Measurements from ENCODE around the gene CNTN5. TPM values are rescaled to one million over a fixed set of nuclear protein-coding genes. Genes with fewer than 3 reads are reported as not detected.

Gene CNTN5
- polyA plus RNA-seq, 1 donor from 2014 or later = 1.1 TPM

GRCh38 chr11:99368583-99368982, 347.8 kb downstream of the CNTN5 start:
- Histone ChIP-seq H3K27me3 (ENCODE audit: insufficient read depth, low read depth, low read length) (peaks cover 29% of the 10 kb centered on the region), H3K9ac (ENCODE audit: low read length) (no peak overlapping the region), H3F3A (ENCODE audit: insufficient read depth, low read length, poor library complexity, severe bottlenecking) (no peaks in the 10 kb centered on the region), H3K4me3 (ENCODE audit: low read length) (no peak overlapping the region), H2AFZ (ENCODE audit: low read depth, low read length) (no peak overlapping the region), H3K9me2 (ENCODE audit: insufficient read depth, low read length) (no peaks in the 10 kb centered on the region), H3K9me3 (ENCODE audit: low read length) (no peaks in the 10 kb centered on the region), H3K36me3 (ENCODE audit: insufficient read depth, low read length) (no peaks in the 10 kb centered on the region), H4K20me1 (ENCODE audit: insufficient read depth) (no peaks in the 10 kb centered on the region), H3K4me2 (ENCODE audit: low read length) (no peak overlapping the region), H3K79me2 (replicated peaks; ENCODE audit: insufficient read depth, low read length) (no peaks in the 10 kb centered on the region), H3K27ac (ENCODE audit: low read length) (no peak overlapping the region)
- no peak for TF ChIP-seq EP300 (conservative IDR thresholded peaks at IDR 0.05; ENCODE audit: poor library complexity, severe bottlenecking)
- TF ChIP-seq SMC3 (conservative IDR thresholded peaks at IDR 0.05; ENCODE audit: poor library complexity) = no peak
- TF ChIP-seq EZH2 (IDR thresholded peaks at IDR 0.05; ENCODE audit: borderline replicate concordance, insufficient read depth, low read length, poor library complexity, severe bottlenecking) = no peak
- TF ChIP-seq, protein P1, sequence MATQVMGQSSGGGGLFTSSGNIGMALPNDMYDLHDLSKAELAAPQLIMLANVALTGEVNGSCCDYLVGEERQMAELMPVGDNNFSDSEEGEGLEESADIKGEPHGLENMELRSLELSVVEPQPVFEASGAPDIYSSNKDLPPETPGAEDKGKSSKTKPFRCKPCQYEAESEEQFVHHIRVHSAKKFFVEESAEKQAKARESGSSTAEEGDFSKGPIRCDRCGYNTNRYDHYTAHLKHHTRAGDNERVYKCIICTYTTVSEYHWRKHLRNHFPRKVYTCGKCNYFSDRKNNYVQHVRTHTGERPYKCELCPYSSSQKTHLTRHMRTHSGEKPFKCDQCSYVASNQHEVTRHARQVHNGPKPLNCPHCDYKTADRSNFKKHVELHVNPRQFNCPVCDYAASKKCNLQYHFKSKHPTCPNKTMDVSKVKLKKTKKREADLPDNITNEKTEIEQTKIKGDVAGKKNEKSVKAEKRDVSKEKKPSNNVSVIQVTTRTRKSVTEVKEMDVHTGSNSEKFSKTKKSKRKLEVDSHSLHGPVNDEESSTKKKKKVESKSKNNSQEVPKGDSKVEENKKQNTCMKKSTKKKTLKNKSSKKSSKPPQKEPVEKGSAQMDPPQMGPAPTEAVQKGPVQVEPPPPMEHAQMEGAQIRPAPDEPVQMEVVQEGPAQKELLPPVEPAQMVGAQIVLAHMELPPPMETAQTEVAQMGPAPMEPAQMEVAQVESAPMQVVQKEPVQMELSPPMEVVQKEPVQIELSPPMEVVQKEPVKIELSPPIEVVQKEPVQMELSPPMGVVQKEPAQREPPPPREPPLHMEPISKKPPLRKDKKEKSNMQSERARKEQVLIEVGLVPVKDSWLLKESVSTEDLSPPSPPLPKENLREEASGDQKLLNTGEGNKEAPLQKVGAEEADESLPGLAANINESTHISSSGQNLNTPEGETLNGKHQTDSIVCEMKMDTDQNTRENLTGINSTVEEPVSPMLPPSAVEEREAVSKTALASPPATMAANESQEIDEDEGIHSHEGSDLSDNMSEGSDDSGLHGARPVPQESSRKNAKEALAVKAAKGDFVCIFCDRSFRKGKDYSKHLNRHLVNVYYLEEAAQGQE (IDR thresholded peaks at IDR 0.05; ENCODE audit: borderline replicate concordance) = no peak
- no peak for TF ChIP-seq TAF1 (IDR thresholded peaks at IDR 0.05; ENCODE audit: low read depth)
- TF ChIP-seq RAD21 (conservative IDR thresholded peaks at IDR 0.05) = no peak
- TF ChIP-seq, protein P2, sequence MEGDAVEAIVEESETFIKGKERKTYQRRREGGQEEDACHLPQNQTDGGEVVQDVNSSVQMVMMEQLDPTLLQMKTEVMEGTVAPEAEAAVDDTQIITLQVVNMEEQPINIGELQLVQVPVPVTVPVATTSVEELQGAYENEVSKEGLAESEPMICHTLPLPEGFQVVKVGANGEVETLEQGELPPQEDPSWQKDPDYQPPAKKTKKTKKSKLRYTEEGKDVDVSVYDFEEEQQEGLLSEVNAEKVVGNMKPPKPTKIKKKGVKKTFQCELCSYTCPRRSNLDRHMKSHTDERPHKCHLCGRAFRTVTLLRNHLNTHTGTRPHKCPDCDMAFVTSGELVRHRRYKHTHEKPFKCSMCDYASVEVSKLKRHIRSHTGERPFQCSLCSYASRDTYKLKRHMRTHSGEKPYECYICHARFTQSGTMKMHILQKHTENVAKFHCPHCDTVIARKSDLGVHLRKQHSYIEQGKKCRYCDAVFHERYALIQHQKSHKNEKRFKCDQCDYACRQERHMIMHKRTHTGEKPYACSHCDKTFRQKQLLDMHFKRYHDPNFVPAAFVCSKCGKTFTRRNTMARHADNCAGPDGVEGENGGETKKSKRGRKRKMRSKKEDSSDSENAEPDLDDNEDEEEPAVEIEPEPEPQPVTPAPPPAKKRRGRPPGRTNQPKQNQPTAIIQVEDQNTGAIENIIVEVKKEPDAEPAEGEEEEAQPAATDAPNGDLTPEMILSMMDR (IDR thresholded peaks at IDR 0.05; ENCODE audit: poor library complexity, severe bottlenecking) = no peak
- no peak for TF ChIP-seq POLR2AphosphoS5 (IDR thresholded peaks at IDR 0.05)
- no peak for TF ChIP-seq MXI1 (conservative IDR thresholded peaks at IDR 0.05; ENCODE audit: poor library complexity, severe bottlenecking)

DNA sequence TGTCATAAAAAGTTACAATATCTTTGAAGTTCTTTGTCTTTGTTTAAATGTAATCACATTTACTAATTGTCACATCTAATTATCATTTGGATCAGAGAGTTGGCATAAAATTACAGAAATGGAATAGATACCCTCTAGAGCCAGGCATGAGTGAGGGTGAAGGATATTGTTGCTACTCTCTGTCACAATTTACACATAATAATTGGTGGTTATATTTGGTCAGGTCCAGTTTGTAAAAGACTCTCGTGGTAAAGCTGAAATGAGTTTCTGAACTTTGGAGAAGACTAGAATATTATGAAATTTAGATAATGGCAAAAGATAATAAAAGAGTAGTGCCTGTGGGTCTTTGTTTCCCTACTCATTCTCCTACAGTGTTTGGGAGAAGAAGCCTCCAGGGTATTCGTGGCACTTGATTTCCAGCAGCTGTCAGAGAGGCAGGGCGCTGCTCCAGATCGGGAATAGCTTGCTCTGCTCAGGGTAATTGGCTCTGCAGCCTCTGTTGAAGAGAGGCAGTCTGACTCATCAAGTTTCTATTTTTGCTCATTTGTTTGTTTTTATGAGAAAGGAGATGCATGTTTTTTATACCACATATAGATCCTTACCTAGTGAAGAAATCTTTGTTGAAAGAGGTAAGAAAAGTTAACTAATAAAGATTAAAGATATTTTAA, 349.9 kb downstream of the CNTN5 start:
- no peaks in the 10 kb centered on the region for H3K36me3 ChIP-seq (ENCODE audit: insufficient read depth, low read length)
- no peaks in the 10 kb centered on the region for H3K9me2 ChIP-seq (ENCODE audit: insufficient read depth, low read length)
- H3K4me3 ChIP-seq (ENCODE audit: low read length) = no peak overlapping the region
- TF ChIP-seq RAD21 (conservative IDR thresholded peaks at IDR 0.05) = no peak
- TF ChIP-seq, protein P1 (IDR thresholded peaks at IDR 0.05; ENCODE audit: borderline replicate concordance) = peak; percentile 47
- no peak overlapping the region for H3K4me2 ChIP-seq (ENCODE audit: low read length)
- no peak overlapping the region for H2AFZ ChIP-seq (ENCODE audit: low read depth, low read length)
- H4K20me1 ChIP-seq (ENCODE audit: insufficient read depth) = no peaks in the 10 kb centered on the region
- H3K9ac ChIP-seq (ENCODE audit: low read length) = no peak overlapping the region
- H3K27ac ChIP-seq (ENCODE audit: low read length) = no peak overlapping the region
- H3K27me3 ChIP-seq (ENCODE audit: insufficient read depth, low read depth, low read length) = peaks cover 19% of the 10 kb centered on the region
- H3F3A ChIP-seq (ENCODE audit: insufficient read depth, low read length, poor library complexity, severe bottlenecking) = no peaks in the 10 kb centered on the region
- H3K79me2 ChIP-seq (replicated peaks; ENCODE audit: insufficient read depth, low read length) = no peaks in the 10 kb centered on the region
- H3K9me3 ChIP-seq (ENCODE audit: low read length) = no peaks in the 10 kb centered on the region
